K562 treated with DMSO at 1 percent for 12 hours (cell line): Measurements from ENCODE around the gene ADM5. TPM values are rescaled to one million over a fixed set of nuclear protein-coding genes. Genes with fewer than 3 reads are reported as not detected.

Experiments used
- total RNA-seq: library from RNA; unstranded; fragments of 300-600 nt; gene quantifications from 2 replicates; pipeline ENCODE4 v1.2.3, GENCODE V29; 2022; ENCODE audit not compliant: insufficient read depth

ADM5 gene
- 6.6 and 8.8 TPM in 2 replicates for total RNA-seq

GRCh38 chr19:49689133-49690078 lies at the start of gene ADM5:
TSS of gene ADM5 (plus strand) at chr19:49689594. CDS start at chr19:49689838, 244 bp downstream.

GRCh38 chr19:49640113-49640898 lies 49.1 kb upstream of the ADM5 start, which contains the start of gene RRAS:
TSS of gene RRAS (minus strand) at chr19:49640143. CDS start at chr19:49640098, 45 bp downstream.

GRCh38 chr19:49641688-49642491 lies 47.5 kb upstream of the ADM5 start, which contains the start of gene SCAF1:
TSS of gene SCAF1 (plus strand) at chr19:49642209. CDS start at chr19:49645027, 2,818 bp downstream.

GRCh38 chr19:49665351-49666119 lies 23.9 kb upstream of the ADM5 start, which contains the start of the genes BCL2L12 and IRF3:
TSS of gene BCL2L12 (plus strand) at chr19:49665933. CDS start at chr19:49666693, 760 bp downstream.
TSS of gene IRF3 (minus strand) at chr19:49665857. CDS start at chr19:49664838, 1,019 bp downstream.

GRCh38 chr19:49677231-49677900 lies 12.0 kb upstream of the ADM5 start, which contains the start of gene PRMT1:
TSS of gene PRMT1 (plus strand) at chr19:49677271. CDS start at chr19:49677281, 10 bp downstream.

GRCh38 chr19:49690656-49691242 lies 1.4 kb downstream of the ADM5 start, which contains the start of gene CPT1C:
TSS of gene CPT1C (plus strand) at chr19:49691116. CDS start at chr19:49692253, 1,137 bp downstream.

Other genes starting within 250 kb of the ADM5 start
- gene SLC17A7, start 248.1 kb upstream of the ADM5 start, total RNA-seq, result 6.3 and 19.6 TPM in 2 replicates
- gene PIH1D1, start 237.8 kb upstream of the ADM5 start, total RNA-seq, result 142 and 182 TPM in 2 replicates
- 25.3 and 49.3 TPM in 2 replicates for gene ALDH16A1, start 236.4 kb upstream of the ADM5 start, total RNA-seq
- 13.9 and 16.2 TPM in 2 replicates for gene FLT3LG, start 215.4 kb upstream of the ADM5 start, total RNA-seq
- 8,120 and 13,069 TPM in 2 replicates for gene RPL13A, start 202.0 kb upstream of the ADM5 start, total RNA-seq
- 5,951 and 7,935 TPM in 2 replicates for gene RPS11, start 193.2 kb upstream of the ADM5 start, total RNA-seq
- 7.8 and 9.4 TPM in 2 replicates for gene FCGRT, start 176.9 kb upstream of the ADM5 start, total RNA-seq
- gene RCN3, start 161.6 kb upstream of the ADM5 start, total RNA-seq, result 4.8 and 5.2 TPM in 2 replicates
- 269 and 444 TPM in 2 replicates for gene NOSIP, start 109.0 kb upstream of the ADM5 start, total RNA-seq
- 0.59 TPM in 1 of 2 replicates, not detected in the other for gene PRRG2, start 108.3 kb upstream of the ADM5 start, total RNA-seq
- gene PRR12, start 98.4 kb upstream of the ADM5 start, total RNA-seq, result 4.8 and 16.0 TPM in 2 replicates
- gene RRAS, start 49.5 kb upstream of the ADM5 start, total RNA-seq, result 16.3 and 25.9 TPM in 2 replicates
- gene SCAF1, start 47.4 kb upstream of the ADM5 start, total RNA-seq, result 32.2 and 61.8 TPM in 2 replicates
- gene IRF3, start 23.7 kb upstream of the ADM5 start, total RNA-seq, result 98.2 and 108 TPM in 2 replicates
- gene BCL2L12, start 23.7 kb upstream of the ADM5 start, total RNA-seq, result 247 and 311 TPM in 2 replicates
- 124 and 147 TPM in 2 replicates for gene PRMT1, start 12.3 kb upstream of the ADM5 start, total RNA-seq
- gene CPT1C, start 1.5 kb downstream of the ADM5 start, total RNA-seq, result 2.0 and 8.0 TPM in 2 replicates
- 4.4 and 5.8 TPM in 2 replicates for gene TSKS, start 73.7 kb downstream of the ADM5 start, total RNA-seq
- 105 and 144 TPM in 2 replicates for gene AP2A1, start 77.4 kb downstream of the ADM5 start, total RNA-seq
- 5.0 and 6.1 TPM in 2 replicates for gene FUZ, start 123.7 kb downstream of the ADM5 start, total RNA-seq
- 59.3 and 76.8 TPM in 2 replicates for gene MED25, start 128.7 kb downstream of the ADM5 start, total RNA-seq
- 166 and 170 TPM in 2 replicates for gene PTOV1, start 161.6 kb downstream of the ADM5 start, total RNA-seq
- gene PNKP, start 178.0 kb downstream of the ADM5 start, total RNA-seq, result 31.8 and 53.0 TPM in 2 replicates
- gene AKT1S1, start 187.8 kb downstream of the ADM5 start, total RNA-seq, result 40.6 and 45.6 TPM in 2 replicates
- gene TBC1D17, start 188.1 kb downstream of the ADM5 start, total RNA-seq, result 14.7 and 16.8 TPM in 2 replicates
- gene IL4I1, start 207.3 kb downstream of the ADM5 start, total RNA-seq, result 0.59 and 1.1 TPM in 2 replicates
- 601 and 861 TPM in 2 replicates for gene ATF5, start 239.6 kb downstream of the ADM5 start, total RNA-seq
- 35.8 and 68.1 TPM in 2 replicates for gene NUP62, start 239.9 kb downstream of the ADM5 start, total RNA-seq